Gastroesophageal sphincter (tissue), 4 donors: ENCODE data around the gene DNAH11. TPM values are rescaled to one million over a fixed set of nuclear protein-coding genes. Genes with fewer than 3 reads are reported as not detected.

Experiments
- ATAC-seq: fragments of 150-250 bp; one replicate; pipeline ENCODE4 v1.9.1; 2016; ENCODE audit warnings: mild to moderate bottlenecking, moderate library complexity
- H3K27ac ChIP-seq, 4 donors: fragments of 200-600 bp; sonication (generic) in 3 of 4; 1 replicate in 3 of 4; 2 replicates in 1 of 4; pipeline ENCODE4 v1.5.1; 2016 to 2019
- H3K27me3 ChIP-seq: fragments of 200-600 bp; sonication (generic); one replicate; pipeline ENCODE4 v1.5.1; 2019
- H3K36me3 ChIP-seq, 2 donors: fragments of 200-600 bp; sonication (generic); one replicate each; pipeline ENCODE4 v1.5.1; 2019; ENCODE audit warnings: control low read depth in 1 of 2
- H3K4me1 ChIP-seq, 3 donors: fragments of 200-600 bp; sonication (generic); 1 replicate in 2 of 3; 2 replicates in 1 of 3; pipeline ENCODE4 v1.5.1; 2016 to 2019; ENCODE audit warnings: control low read depth in 2 of 3
- H3K4me3 ChIP-seq, 2 donors: fragments of 200-600 bp; sonication (generic); one replicate each; pipeline ENCODE4 v1.5.1; 2019; ENCODE audit warnings: mild to moderate bottlenecking in 1 of 2, moderate library complexity in 1 of 2
- H3K9me3 ChIP-seq, 3 donors: fragments of 200-600 bp; sonication (generic); one replicate each; pipeline ENCODE4 v1.5.1; 2017 to 2019; ENCODE audit warnings: control low read depth in 2 of 3
- CTCF ChIP-seq, 4 experiments: fragments of 200-600 bp in 2 of 4; fragments of 450-650 bp in 2 of 4; sonication (generic) in 1 of 4; IDR thresholded peaks; one replicate each; pipeline ENCODE4 v1.5.1; 2017 to 2019; ENCODE audit warnings: antibody characterized with exemption in 4 of 4, mild to moderate bottlenecking in 2 of 4, moderate library complexity in 2 of 4
- EP300 ChIP-seq: sonication (generic); formaldehyde crosslinking; IDR thresholded peaks from one replicate; pipeline ENCODE4 v1.6.1; 2017; ENCODE audit warnings: antibody characterized with exemption, mild to moderate bottlenecking
- POLR2A ChIP-seq, 2 donors: fragments of 450-650 bp; IDR thresholded peaks; one replicate each; pipeline ENCODE4 v1.6.1; 2017; ENCODE audit warnings: antibody characterized with exemption in 2 of 2, mild to moderate bottlenecking in 2 of 2, moderate library complexity in 1 of 2
- POLR2AphosphoS5 ChIP-seq: sonication (generic); formaldehyde crosslinking; IDR thresholded peaks from one replicate; pipeline ENCODE4 v1.6.1; 2017; ENCODE audit warnings: antibody characterized with exemption
- WGBS, 2 donors: methylation state at CpG; one replicate each; pipeline ENCODE4 v1.1.5; 2018; ENCODE audit warnings: low coverage in 1 of 2; 5-methylcytosine and 5-hydroxymethylcytosine counted together
- total RNA-seq, 4 donors: library from RNA; depleted of rRNA; stranded (reverse); fragments of >200 nt; gene quantifications; one replicate each; pipeline ENCODE4 v1.1.0, GENCODE V29; 2016

Gene DNAH11
- total RNA-seq, 4 donors from 2014 or later, result 6.9 to 31.8 (median 10.4) TPM

- WGBS, 2 donors, result 16 to 45% methylated on average over 5 of the region's 5 CpGs
- Histone ChIP-seq H3K9me3 (no peaks in the 10 kb centered on the region), H3K4me3 (no peak overlapping the region), H3K36me3 (no peaks in the 10 kb centered on the region), H3K4me1 (peaks cover 0 to 30% (median 4%) of the 10 kb centered on the region in 3 donors), H3K27me3 (no peaks in the 10 kb centered on the region), H3K27ac (no peak overlapping the region)
- no peak for ATAC-seq
- TF ChIP-seq CTCF (IDR thresholded peaks at IDR 0.05), result no peak
- TF ChIP-seq EP300, result no peak
- TF ChIP-seq POLR2AphosphoS5, result no peak
These were observed 228.4 kb downstream of the DNAH11 start for GRCh38 chr7:21771266-21771665.

- no peaks in the 10 kb centered on the region for H3K27me3 ChIP-seq
- 0 to 4% methylated on average over 4 to 5 of the region's 5 CpGs for WGBS, 2 donors
- TF ChIP-seq EP300 (no peak), POLR2AphosphoS5 (no peak), POLR2A (IDR thresholded peaks at IDR 0.05) (no peak), CTCF (IDR thresholded peaks at IDR 0.05) (no peak)
- no peaks in the 10 kb centered on the region for H3K36me3 ChIP-seq
- H3K4me3 ChIP-seq, result no peak overlapping the region
- H3K9me3 ChIP-seq, result no peaks in the 10 kb centered on the region
- H3K27ac ChIP-seq, result no peak overlapping the region
- ATAC-seq, result no peak
- H3K4me1 ChIP-seq, result peaks cover 0 to 30% (median 4%) of the 10 kb centered on the region in 3 donors
These were observed 229.2 kb downstream of the DNAH11 start for GRCh38 chr7:21771906-21772610.

GRCh38 chr7:21773326-21773725 is 230.5 kb downstream of the DNAH11 start:
- H3K36me3 ChIP-seq, result no peaks in the 10 kb centered on the region
- H3K4me3 ChIP-seq, result no peak overlapping the region
- ATAC-seq, result no peak
- peaks cover 0 to 30% (median 4%) of the 10 kb centered on the region in 3 donors for H3K4me1 ChIP-seq
- no peaks in the 10 kb centered on the region for H3K27me3 ChIP-seq
- WGBS, 2 donors, result 41 to 58% methylated on average over 2 to 3 of the region's 3 CpGs
- no peak overlapping the region for H3K27ac ChIP-seq
- no peaks in the 10 kb centered on the region for H3K9me3 ChIP-seq
- TF ChIP-seq EP300 (no peak), POLR2A (IDR thresholded peaks at IDR 0.05) (no peak), POLR2AphosphoS5 (no peak), CTCF (IDR thresholded peaks at IDR 0.05) (no peak)

- H3K27me3 ChIP-seq, result no peaks in the 10 kb centered on the region
- ATAC-seq, result no peak
- peaks cover 0 to 12% (median 0%) of the 10 kb centered on the region in 3 donors for H3K4me1 ChIP-seq
- no peak overlapping the region for H3K4me3 ChIP-seq
- no peak overlapping the region for H3K27ac ChIP-seq
- WGBS, 2 donors, result 76 to 81% methylated on average over 2 of the region's 2 CpGs
- no peaks in the 10 kb centered on the region for H3K36me3 ChIP-seq
- TF ChIP-seq POLR2A (IDR thresholded peaks at IDR 0.05) (no peak), POLR2AphosphoS5 (no peak), CTCF (IDR thresholded peaks at IDR 0.05) (no peak), EP300 (no peak)
- no peaks in the 10 kb centered on the region for H3K9me3 ChIP-seq
These were observed 235.1 kb downstream of the DNAH11 start for GRCh38 chr7:21777921-21778320.

GRCh38 chr7:21778953-21779352 is 236.1 kb downstream of the DNAH11 start:
- TF ChIP-seq POLR2A (IDR thresholded peaks at IDR 0.05) (no peak), POLR2AphosphoS5 (no peak), EP300 (no peak), CTCF (IDR thresholded peaks at IDR 0.05) (no peak)
- no peaks in the 10 kb centered on the region for H3K27me3 ChIP-seq
- no peaks in the 10 kb centered on the region for H3K9me3 ChIP-seq
- H3K4me1 ChIP-seq, result peaks cover 0 to 4% (median 0%) of the 10 kb centered on the region in 3 donors
- H3K27ac ChIP-seq, result no peak overlapping the region
- no peak overlapping the region for H3K4me3 ChIP-seq
- 30 to 67% methylated on average over 9 of the region's 9 CpGs for WGBS, 2 donors
- ATAC-seq, result no peak
- H3K36me3 ChIP-seq, result no peaks in the 10 kb centered on the region
